Right ventricle myocardium inferior (tissue), 1 donor: ENCODE data around the gene GPD1L. TPM values are rescaled to one million over a fixed set of nuclear protein-coding genes. Genes with fewer than 3 reads are reported as not detected.
A peak's percentile ranks its signal among the peaks of the same experiment; 100 is the strongest.
"Not testable (repeated sequence)": the region's sequence is repeated elsewhere in the genome, so short reads cannot be mapped to it uniquely, and the experiment has no call there.

ENCODE experiments used
- ATAC-seq: fragments of 200-7000 bp; cut with Tn5 transposase; one replicate; pipeline ENCODE4 v1.9.1; 2020; ENCODE audit warnings: mild to moderate bottlenecking, moderate library complexity
- DNase-seq: peaks from one replicate; pipeline ENCODE4 v3.0.0; 2021; ENCODE audit errors: missing footprints
- intact Hi-C: fragments of 100-400 bp; cut with DNase I; formaldehyde crosslinking; loops from one replicate; pipeline ENCODE4 v1.11.0; 2022
- long read RNA-seq: library from polyadenylated mRNA; unstranded; transcript quantifications from one replicate; pipeline ENCODE4 v2.0.0, GENCODE V29; 2021
- total RNA-seq: library from RNA; stranded (reverse); fragmentation: NEBNext Ultra II Directional; extraction: Animal tissue kit (Norgen Biotek cat#: 25700); gene quantifications from one replicate; pipeline ENCODE4 v1.2.1, GENCODE V29; 2021
- donor health status: DM: no; HTN: yes; CAD: no; lungs with severe emphysema.

Gene GPD1L
- 223 TPM for total RNA-seq
- long read RNA-seq, full-length matches to known transcripts: 103 of 134 reads
- long read RNA-seq, partial matches to known transcripts: 2 of 134 reads
- long read RNA-seq, other reads (novel, unspliced or antisense): 29 of 134 reads

GRCh38 chr3:32106132-32106928 is at the start of gene GPD1L:
GPD1L (plus strand) TSS chr3:32106620; CDS start chr3:32106712, 92 bp downstream.
- peak; percentile 98 for DNase-seq
- intact Hi-C loops: loop anchor here (5.0 kb wide), 1 partner anchor 36 kb away; no protein-coding TSS in a partner anchor
- peak; percentile 96 for ATAC-seq

- ATAC-seq, DNase-seq, intact Hi-C loops: not testable (repeated sequence)
These were observed 48.0 kb upstream of the GPD1L start for GRCh38 chr3:32058465-32058864.

GRCh38 chr3:32062950-32063582 is 43.4 kb upstream of the GPD1L start:
- ATAC-seq (no peak), DNase-seq (no peak)
- intact Hi-C loops: no loop called here

- intact Hi-C loops: no loop called here
- ATAC-seq (no peak), DNase-seq (no peak)
These were observed 39.7 kb upstream of the GPD1L start for GRCh38 chr3:32066686-32067085.

DNA sequence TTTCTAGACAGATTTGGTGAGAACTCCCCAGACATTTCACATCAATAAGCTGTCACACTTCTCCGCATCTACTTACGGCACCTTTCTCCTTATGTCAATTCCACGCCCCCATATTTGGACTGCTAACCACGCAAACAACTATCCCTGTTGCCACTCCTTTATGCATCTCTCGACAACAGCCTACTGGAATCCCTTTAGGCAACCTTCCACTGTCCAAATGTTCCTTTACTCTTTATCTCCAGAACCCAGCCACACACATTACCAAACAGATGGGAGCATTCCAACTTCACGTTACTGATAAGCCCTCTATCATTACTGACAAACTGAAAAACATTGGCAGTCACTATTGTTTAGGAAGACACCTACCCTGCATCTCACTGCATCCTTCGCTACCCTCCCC is 32.2 kb upstream of the GPD1L start:
- ATAC-seq, intact Hi-C loops, DNase-seq: not testable (repeated sequence)

GRCh38 chr3:32076566-32076965 is 29.9 kb upstream of the GPD1L start:
- ATAC-seq (no peak), DNase-seq (no peak)
- intact Hi-C loops: no loop called here

DNA sequence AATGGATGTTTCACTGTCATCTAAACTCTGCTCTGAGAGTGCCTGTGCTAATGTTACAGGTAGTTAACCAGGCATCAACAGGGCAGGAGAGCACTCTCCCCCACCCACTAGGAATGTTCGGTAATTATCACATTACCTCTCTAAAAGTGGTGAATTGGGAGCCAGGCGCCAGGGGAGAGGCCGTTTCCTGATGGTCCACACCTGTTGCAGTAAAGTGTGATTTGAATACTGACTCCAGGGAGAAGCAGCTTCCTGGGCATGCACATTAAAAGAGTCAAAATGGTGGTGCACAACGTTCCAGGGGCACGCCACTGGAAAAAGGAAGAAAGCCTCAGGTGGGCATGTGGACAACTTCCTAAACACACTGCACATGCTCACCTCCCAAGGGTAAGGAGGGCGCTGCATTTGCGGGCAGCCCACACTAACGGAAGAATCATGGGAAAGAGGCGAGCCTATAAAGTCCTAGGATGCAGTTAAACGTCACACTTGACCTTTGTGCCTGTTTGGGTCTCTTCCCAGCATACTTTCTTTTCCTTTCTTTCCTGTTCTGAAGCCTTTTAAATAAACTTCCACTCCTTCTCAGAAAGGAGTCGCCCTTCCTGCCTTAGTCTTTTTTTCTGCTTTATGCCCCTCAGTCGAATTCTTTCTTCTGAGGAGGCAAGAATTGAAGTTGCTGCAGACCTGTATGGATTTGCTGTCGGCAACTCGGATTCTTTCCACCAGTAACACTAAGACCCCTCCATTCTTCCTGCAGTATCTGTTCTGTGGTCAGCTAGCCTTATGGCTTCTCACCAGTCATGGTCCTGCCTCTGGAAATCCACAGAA is 28.9 kb upstream of the GPD1L start:
- DNase-seq (peak; percentile 58), ATAC-seq (no peak)
- intact Hi-C loops: no loop called here

GRCh38 chr3:32078085-32078634 is 28.3 kb upstream of the GPD1L start:
- intact Hi-C loops: no loop called here
- ATAC-seq (no peak), DNase-seq (no peak)

- intact Hi-C loops: no loop called here
- ATAC-seq (no peak), DNase-seq (no peak)
These were observed 27.6 kb upstream of the GPD1L start for GRCh38 chr3:32078864-32079263.

DNA sequence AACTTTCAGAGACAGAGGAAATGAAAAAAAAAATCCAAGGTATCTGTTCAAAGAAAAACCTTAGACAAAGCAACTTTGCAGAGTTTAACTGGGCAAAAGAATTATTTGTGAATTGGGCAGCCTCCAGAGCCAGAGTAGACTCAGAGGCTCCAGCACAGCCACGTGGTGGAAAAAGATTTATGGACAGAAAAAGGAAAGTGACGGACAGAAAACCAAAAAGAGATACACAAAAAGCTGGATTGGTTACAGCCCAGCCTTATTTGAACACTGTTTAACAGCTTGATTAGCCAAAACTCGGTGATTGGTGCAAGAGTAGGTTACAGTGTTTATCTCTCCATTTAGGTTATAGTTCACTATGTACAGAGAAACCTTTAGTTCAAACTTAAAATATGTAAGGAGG is 23.7 kb upstream of the GPD1L start:
- intact Hi-C loops: no loop called here
- ATAC-seq: no peak
- no peak for DNase-seq

DNA sequence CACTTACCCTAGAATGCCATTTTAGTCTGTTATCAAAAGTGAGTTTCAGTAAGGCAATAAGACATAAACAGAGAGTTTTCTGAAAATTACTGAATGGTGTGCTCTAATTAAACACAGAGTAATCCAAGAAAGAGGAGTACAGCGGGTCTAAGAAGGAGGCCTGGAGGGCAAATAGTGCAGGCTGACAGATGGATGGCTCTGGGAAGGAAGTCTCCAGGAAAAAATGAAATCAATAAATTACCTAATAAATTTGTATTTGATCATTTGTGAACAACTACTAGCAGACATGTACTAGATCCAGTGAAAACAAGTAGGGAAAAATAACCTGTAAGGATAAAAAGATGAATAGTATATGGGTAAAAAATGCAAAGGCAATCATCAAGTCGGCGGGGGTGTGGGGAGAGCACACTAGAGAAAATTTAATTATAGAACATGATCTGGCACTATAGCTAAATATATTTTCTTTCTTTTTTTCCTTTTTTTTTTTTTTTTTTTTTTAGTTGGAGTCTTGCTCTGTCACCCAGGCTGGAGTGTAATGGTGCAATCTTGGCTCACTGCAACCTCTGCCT is 22.6 kb upstream of the GPD1L start:
- ATAC-seq (no peak), DNase-seq (no peak)
- intact Hi-C loops: no loop called here

- no peak for DNase-seq
- intact Hi-C loops: no loop called here
- ATAC-seq: no peak
These were observed 21.6 kb upstream of the GPD1L start for GRCh38 chr3:32084870-32085269.

GRCh38 chr3:32086464-32086863 is 20.0 kb upstream of the GPD1L start:
- DNase-seq: no peak
- intact Hi-C loops: no loop called here
- ATAC-seq: no peak

GRCh38 chr3:32089476-32089875 is 16.9 kb upstream of the GPD1L start:
- no peak for ATAC-seq
- intact Hi-C loops: no loop called here
- DNase-seq: no peak

DNA sequence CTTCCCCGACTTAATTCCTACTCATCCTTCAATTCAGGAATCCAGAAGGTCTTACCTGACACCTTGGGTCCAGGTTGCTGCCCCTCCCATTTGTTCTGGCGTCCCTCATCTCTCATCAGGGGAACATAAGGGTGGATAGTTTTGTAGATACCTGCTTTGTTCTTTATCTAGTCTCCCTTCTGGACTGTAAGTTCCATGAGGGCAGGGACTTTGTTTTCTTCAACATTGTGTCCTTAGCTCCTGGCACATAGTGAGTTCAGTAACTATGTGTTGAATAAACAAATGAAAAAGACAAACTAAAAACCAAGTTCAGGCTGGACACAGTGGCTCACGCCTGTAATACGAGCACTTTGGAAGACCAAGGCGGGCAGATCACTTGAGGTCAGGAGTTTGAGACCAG is 13.2 kb upstream of the GPD1L start:
- DNase-seq (no peak), ATAC-seq (no peak)
- intact Hi-C loops: no loop called here

- intact Hi-C loops: no loop called here
- DNase-seq (no peak), ATAC-seq (no peak)
These were observed 11.0 kb upstream of the GPD1L start for GRCh38 chr3:32095431-32095830.

DNA sequence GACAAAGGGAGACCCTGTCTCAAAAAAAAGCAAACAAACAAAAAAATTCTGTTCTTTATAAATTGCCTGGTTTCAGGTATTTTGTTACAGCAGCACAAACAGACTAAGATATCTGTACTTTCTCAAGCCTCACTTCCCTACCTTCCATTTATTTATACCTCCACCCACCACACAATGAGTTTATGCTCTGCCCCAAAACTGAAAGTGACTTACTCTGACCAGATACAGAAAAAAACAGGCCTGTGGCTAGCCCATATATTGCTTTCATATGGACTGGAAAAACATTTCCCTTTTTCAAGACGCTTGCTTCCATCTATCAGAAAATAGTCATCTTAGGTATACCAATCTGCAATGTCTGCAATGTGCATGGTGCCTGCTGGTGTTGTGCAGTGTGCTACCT is 8.7 kb upstream of the GPD1L start:
- ATAC-seq: no peak
- intact Hi-C loops: no loop called here
- no peak for DNase-seq

DNA sequence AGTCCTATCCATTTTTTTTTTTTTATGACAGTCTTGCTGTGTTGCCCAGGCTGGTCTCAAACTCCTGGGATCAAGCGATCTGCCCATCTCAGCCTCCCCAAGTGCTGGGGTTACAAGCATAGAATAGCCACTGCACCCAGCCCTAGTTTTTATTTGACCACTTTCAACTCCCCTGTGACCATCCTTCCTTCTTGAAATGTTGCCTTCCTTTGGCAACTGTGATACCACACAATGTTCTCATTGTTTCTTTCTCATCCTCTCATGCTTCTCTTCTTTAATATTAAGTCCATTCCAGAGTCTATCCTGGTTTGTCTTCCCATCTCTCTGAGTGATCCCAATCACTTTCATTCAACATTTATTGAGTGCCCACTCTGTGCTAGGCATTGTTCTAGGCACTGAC is 7.9 kb upstream of the GPD1L start:
- ATAC-seq (no peak), DNase-seq (no peak)
- intact Hi-C loops: no loop called here

DNA sequence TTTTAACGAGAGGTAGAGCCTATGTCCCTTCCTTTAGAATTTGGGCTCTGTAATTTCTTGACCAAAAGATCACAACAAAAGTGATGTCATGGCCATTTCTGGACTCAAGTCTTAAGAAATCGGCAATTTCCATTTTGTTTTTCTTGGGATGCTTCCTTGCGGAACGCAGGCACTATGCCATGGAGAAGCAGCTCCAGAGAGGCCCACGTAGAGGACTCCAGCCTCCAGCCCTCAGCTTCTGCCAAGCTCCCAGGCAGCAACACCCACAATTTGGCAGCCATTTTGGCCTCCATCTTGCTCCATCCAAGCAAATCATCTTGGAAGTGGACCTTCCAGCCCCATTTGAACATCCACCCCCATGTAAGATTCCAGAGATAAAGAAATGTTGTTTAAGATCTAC is 6.0 kb upstream of the GPD1L start:
- intact Hi-C loops: no loop called here
- no peak for ATAC-seq
- DNase-seq: no peak
